ENCODE measurements around the gene DUS3L.

Gene DUS3L

DNA sequence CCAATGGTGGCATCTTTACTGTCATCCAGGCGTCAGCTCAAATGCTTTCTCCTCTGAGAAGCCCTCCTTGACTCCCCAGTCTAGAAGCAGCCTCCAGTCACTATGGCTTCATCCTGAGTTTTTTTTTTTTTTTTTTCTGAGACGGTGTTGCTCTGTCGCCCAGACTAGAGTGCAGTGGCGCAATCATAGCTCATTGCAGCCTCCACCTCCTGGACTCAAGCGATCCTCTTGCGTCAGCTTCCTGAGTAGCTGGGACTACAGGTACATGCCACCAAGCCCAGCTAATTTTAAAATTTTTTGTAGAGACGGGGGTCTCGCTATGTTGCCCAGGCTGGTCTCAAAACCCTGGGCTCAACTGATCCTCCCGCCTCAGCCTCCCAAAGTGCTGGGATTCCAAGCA, 18.1 kb upstream of the DUS3L start:
- DNase-seq (ENCODE audit: extremely low read depth, low read depth): no peak
- no peak for TF ChIP-seq CTCF (IDR thresholded peaks at IDR 0.05; ENCODE audit: low read depth, low read length)

- DNase-seq (ENCODE audit: extremely low read depth, low read depth): no peak
- no peak for TF ChIP-seq CTCF (IDR thresholded peaks at IDR 0.05; ENCODE audit: low read depth, low read length)
Observed at GRCh38 chr19:5808120-5808816, 17.3 kb upstream of the DUS3L start.

DNA sequence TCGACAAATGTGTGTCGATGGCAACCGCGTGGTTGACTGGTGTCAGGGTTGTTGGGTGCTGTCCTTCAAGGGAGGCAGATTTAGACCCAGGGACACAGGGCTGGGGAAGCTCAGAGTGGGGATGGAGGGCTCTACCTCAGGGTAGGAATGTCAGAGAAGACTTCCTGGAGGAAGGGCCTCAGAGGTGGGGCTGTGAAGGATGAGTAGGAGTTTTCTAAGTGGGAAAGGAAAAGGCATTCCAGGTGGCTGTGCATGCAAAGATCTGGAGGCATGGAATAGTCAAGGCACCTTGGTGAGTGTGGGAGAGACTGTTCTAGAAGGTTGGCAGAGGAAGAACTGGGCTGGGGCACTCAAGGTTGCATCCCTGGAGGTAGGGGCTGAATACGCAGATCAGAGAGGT, 15.9 kb upstream of the DUS3L start:
- TF ChIP-seq CTCF (IDR thresholded peaks at IDR 0.05; ENCODE audit: low read depth, low read length): no peak
- no peak for DNase-seq (ENCODE audit: extremely low read depth, low read depth)

- no peak for DNase-seq (ENCODE audit: extremely low read depth, low read depth)
- no peak for TF ChIP-seq CTCF (IDR thresholded peaks at IDR 0.05; ENCODE audit: low read depth, low read length)
Observed at GRCh38 chr19:5806133-5806489, 15.1 kb upstream of the DUS3L start.

DNA sequence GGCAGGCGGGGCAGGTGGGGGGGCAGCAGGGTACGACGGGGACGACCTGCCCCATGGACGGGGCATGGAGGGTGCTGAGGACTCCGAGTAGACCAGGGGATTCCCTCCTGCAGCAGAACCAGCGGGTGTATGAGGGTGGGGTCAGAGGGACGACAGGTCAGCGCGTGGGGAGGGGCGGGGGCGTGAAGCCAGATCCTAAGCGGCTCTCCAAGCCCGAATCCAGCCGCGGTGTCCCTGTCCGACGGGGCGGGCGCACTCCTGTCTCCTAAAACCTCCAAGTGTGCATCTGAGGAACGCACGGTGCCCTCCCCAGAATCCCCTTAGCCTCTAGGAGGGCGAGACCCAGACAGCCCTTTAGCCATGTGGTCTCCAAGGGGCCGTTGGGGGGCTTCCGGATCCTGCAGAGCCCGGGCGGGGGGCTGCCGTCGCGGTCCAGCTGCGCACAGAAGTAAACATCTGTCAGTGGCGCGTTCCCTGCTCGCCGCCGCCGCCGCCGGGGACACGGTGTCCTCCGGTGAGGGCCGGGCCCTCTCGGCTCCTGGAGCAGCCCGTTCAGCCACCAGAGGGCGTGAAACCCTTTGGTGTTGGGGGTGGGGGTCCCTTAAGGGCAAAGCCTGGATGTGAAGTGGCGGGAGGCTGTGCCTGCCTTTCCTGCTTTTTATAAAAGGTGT, 14.6 kb upstream of the DUS3L start:
- peak; percentile 69 for TF ChIP-seq CTCF (IDR thresholded peaks at IDR 0.05; ENCODE audit: low read depth, low read length)
- no peak for DNase-seq (ENCODE audit: extremely low read depth, low read depth)

DNA sequence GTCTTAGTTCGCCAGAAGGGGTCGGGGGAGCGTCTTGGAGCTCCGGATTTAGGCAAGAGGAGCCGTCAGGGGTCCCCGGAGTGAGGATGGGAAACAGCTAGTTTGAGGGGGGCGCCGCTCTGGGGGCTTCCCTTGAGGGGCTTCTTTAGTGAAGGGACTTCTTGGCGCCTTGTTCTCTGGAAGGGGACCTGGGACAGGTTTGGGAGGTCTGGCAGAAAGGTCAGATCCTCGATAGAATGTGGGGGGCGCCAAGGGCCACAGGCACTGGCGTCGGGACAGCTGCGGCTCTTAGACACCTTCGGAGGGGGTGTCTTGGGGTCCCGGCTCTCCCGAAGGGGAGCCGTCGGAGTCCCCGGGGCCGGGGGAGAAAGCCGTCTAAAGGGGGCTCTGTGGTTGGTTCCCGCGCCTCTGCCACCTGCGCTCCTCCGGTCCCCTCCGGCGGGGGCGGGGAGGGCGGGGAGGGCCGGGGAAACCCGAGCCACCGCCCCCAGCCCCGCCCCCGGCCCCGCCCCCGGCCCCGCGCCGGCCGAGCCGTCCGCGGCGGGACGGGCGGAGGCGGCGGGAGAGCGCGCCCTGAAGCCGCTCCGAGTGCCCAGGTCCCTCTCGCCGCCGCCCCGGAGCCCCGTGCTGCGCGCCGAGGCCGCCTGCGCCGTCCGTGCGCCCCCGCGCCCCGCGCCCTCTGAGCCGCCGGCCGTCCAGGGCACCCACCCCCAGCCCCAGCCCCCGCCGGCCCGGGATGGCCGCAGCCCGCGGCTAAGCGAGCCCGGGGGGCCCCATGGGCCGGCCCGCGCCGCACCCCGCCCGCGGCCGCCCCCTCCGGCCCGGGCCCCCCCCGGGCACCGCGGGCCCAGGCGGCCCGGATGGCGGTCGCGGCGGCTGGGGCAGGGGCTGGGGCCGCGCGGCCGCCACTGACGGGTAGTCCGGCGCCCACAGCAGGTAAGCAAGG, 13.8 kb upstream of the DUS3L start, which contains the start of gene NRTN:
NRTN (plus strand) TSS at position 552 of the 946 bp plus-strand sequence. CDS start 19,099 bp downstream, outside the sequence.
- DNase-seq (ENCODE audit: extremely low read depth, low read depth): no peak
- TF ChIP-seq CTCF (IDR thresholded peaks at IDR 0.05; ENCODE audit: low read depth, low read length): no peak
